ENCODE data around the gene LNP1. TPM values are rescaled to one million over a fixed set of nuclear protein-coding genes. Genes with fewer than 3 reads are reported as not detected.

Gene LNP1
- total and polyA plus RNA-seq, 2 of the 13 experiments (the other 11 are each of a cell fraction or from before 2014, with no cell fraction given) = 3.6 to 7.0 TPM

DNA sequence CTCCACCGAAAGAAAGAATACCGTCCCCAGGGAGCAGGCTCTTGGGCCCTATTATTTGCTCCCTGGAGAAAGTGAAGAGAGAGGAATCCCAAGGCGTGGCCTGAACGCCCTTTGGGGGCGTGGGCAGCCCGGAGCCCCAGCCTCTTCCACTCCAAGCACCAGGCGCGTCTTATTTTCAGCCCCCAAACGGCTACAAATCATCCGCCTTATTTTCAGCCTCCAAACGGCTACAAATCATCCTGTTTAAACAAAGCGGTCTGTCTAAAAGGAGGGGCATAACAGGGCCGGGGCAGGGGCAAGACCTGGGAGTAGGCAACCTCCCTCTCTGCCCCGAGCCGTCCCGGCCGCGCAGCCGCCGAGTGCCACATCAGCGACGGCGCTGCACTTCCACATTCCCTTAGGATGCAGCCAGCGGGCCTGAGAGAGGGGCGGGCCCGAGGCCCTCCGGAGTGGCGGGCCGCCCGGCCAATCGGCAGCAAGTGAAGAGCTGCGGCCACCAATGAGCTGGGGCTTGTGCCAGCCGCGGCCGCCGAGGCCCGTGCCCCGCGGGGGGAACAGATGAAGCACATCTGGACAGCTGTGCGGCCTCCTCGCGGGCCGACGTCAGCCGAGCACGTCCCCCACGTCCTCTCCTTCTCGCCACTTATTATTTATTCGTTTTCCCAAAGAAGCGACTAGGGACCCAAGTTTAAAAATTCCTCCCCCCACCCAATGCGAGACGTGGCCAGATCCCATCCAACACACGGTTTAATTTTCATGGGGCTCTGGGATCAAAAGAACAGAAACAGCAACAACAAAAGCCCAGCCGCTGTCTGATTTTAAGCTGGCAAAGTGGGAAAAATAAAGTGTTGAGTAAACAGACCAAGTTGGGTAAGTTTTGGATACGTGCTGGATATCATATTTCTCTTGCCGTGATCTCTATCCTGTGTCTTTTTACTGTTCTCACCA lies 91.0 kb downstream of the LNP1 start, which contains the start of gene TMEM45A (continued):
- TF ChIP-seq CC2D1A (CRISPR knock-in tag; IDR thresholded peaks at IDR 0.05) (no peak), ZNF558 (CRISPR knock-in tag; IDR thresholded peaks at IDR 0.05; ENCODE audit: borderline replicate concordance) (no peak), MED13 (CRISPR knock-in tag; IDR thresholded peaks at IDR 0.05) (peak; percentile 67; the same call in 1 of the 2 replicates), DR1 (CRISPR knock-in tag; IDR thresholded peaks at IDR 0.05) (peak; percentile 55; the same call in 1 of the 2 replicates), NAIF1 (CRISPR knock-in tag; IDR thresholded peaks at IDR 0.05; ENCODE audit: borderline replicate concordance) (no peak), ZNF143 (CRISPR knock-in tag; IDR thresholded peaks at IDR 0.05) (0 out of 2 replicates have a peak, but pooled peaks have one; percentile 26), PAWR (CRISPR knock-in tag; IDR thresholded peaks at IDR 0.05; ENCODE audit: borderline replicate concordance) (no peak), ZNF333 (CRISPR knock-in tag; IDR thresholded peaks at IDR 0.05; ENCODE audit: borderline replicate concordance) (peak; percentile 74; the same call in 1 of the 2 replicates), ZSCAN29 (CRISPR knock-in tag; conservative IDR thresholded peaks at IDR 0.05) (no peak), TEAD3 (CRISPR knock-in tag; optimal IDR thresholded peaks at IDR 0.05; ENCODE audit: borderline replicate concordance) (peak; percentile 89), XBP1 (CRISPR knock-in tag; IDR thresholded peaks at IDR 0.05) (peak; percentile 29; the same call in 1 of the 2 replicates), ELF3 (CRISPR knock-in tag; IDR thresholded peaks at IDR 0.05) (no peak), ZNF615 (CRISPR knock-in tag; IDR thresholded peaks at IDR 0.05; ENCODE audit: borderline replicate concordance) (no peak), ZFP36L1 (CRISPR knock-in tag; IDR thresholded peaks at IDR 0.05) (no peak)
- TF ChIP-seq, protein P1, sequence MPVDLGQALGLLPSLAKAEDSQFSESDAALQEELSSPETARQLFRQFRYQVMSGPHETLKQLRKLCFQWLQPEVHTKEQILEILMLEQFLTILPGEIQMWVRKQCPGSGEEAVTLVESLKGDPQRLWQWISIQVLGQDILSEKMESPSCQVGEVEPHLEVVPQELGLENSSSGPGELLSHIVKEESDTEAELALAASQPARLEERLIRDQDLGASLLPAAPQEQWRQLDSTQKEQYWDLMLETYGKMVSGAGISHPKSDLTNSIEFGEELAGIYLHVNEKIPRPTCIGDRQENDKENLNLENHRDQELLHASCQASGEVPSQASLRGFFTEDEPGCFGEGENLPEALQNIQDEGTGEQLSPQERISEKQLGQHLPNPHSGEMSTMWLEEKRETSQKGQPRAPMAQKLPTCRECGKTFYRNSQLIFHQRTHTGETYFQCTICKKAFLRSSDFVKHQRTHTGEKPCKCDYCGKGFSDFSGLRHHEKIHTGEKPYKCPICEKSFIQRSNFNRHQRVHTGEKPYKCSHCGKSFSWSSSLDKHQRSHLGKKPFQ (CRISPR knock-in tag; IDR thresholded peaks at IDR 0.05; ENCODE audit: insufficient replicate concordance) = peak; percentile 39
- TF ChIP-seq, protein P2, sequence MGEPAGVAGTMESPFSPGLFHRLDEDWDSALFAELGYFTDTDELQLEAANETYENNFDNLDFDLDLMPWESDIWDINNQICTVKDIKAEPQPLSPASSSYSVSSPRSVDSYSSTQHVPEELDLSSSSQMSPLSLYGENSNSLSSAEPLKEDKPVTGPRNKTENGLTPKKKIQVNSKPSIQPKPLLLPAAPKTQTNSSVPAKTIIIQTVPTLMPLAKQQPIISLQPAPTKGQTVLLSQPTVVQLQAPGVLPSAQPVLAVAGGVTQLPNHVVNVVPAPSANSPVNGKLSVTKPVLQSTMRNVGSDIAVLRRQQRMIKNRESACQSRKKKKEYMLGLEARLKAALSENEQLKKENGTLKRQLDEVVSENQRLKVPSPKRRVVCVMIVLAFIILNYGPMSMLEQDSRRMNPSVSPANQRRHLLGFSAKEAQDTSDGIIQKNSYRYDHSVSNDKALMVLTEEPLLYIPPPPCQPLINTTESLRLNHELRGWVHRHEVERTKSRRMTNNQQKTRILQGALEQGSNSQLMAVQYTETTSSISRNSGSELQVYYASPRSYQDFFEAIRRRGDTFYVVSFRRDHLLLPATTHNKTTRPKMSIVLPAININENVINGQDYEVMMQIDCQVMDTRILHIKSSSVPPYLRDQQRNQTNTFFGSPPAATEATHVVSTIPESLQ (CRISPR knock-in tag; conservative IDR thresholded peaks at IDR 0.05) = no peak
- TF ChIP-seq, protein P3, sequence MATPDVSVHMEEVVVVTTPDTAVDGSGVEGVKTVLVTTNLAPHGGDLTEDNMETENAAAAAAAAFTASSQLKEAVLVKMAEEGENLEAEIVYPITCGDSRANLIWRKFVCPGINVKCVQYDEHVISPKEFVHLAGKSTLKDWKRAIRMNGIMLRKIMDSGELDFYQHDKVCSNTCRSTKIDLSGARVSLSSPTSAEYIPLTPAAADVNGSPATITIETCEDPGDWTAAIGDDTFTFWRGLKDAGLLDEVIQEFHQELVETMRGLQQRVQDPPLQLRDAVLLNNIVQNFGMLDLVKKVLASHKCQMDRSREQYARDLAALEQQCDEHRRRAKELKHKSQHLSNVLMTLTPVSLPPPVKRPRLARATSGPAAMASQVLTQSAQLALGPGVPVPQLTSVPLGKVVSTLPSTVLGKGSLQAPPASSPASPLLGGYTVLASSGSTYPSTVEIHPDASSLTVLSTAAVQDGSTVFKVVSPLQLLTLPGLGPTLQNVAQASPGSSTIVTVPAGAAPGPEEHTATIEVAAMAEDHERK (CRISPR knock-in tag; IDR thresholded peaks at IDR 0.05; ENCODE audit: low read depth) = 0 out of 2 replicates have a peak, but pooled peaks have one; percentile 33
- TF ChIP-seq, protein P4, sequence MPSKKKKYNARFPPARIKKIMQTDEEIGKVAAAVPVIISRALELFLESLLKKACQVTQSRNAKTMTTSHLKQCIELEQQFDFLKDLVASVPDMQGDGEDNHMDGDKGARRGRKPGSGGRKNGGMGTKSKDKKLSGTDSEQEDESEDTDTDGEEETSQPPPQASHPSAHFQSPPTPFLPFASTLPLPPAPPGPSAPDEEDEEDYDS (CRISPR knock-in tag; IDR thresholded peaks at IDR 0.05) = peak; percentile 65
- TF ChIP-seq, protein P5, sequence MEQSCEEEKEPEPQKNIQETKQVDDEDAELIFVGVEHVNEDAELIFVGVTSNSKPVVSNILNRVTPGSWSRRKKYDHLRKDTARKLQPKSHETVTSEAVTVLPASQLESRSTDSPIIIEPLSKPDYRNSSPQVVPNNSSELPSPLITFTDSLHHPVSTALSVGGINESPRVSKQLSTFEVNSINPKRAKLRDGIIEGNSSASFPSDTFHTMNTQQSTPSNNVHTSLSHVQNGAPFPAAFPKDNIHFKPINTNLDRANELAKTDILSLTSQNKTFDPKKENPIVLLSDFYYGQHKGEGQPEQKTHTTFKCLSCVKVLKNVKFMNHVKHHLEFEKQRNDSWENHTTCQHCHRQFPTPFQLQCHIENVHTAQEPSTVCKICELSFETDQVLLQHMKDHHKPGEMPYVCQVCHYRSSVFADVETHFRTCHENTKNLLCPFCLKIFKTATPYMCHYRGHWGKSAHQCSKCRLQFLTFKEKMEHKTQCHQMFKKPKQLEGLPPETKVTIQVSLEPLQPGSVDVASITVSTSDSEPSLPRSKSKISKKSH (CRISPR knock-in tag; IDR thresholded peaks at IDR 0.05; ENCODE audit: borderline replicate concordance) = peak; percentile 92
